HG03025 (cell line): ENCODE data around the gene PALLD.

ENCODE experiments used
- ATAC-seq: cut with Tn5 transposase; IDR thresholded peaks from one replicate; pipeline ENCODE4 v1.9.1; 2021; ENCODE audit warnings: mild to moderate bottlenecking, moderate library complexity; ENCODE audit not compliant: unreplicated experiment, low FRiP score

PALLD gene

DNA sequence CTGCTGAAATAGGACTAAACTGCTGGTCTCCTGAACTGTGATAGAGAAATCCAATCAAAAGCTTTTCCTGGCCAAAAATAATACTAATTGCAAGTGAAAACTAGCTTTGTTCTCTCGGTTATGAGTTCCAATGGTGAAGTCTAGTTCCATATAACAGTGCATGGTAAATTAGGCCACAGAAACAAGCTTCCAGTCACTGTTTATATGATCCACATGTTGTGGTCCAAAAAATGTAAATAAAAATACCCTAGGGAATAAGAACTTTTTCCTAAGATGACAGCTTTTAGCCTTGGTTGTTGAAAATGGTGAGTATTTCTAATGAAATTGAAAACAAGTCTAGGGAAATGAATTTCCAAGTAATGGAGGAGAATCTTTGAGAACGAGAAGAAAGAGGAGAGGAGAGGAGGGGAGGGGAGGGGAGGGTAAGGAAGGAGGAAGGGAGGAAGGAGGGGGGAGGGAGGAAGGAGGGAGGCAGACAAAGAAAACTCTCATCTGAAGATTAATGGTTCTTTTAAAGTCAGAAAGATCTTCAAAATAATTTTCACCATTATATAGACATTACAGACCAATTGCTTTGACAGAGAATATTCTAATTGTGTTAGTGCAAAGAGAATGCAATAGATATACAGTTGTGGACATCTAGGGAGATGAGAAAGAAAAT is 26.1 kb downstream of the PALLD start:
- ATAC-seq = no peak

DNA sequence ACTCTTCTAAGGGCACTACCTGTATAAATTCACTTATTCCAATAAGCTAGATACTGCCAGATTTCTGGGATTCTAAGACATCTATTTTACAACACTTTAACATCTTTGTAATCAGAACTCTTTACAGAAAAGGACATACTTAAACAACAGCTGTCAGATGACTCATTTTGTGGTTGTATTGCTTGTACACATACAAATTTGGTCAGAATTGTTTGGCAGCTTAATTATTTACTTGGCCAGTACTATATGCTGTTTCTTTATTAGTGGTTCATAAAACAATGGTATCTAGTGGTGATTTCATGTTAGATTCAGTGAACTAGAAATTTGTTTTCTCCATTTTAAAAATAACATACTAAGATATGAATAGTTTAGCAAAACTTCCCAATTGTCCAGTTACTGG is 27.2 kb downstream of the PALLD start:
- no peak for ATAC-seq

GRCh38 chr4:168524897-168525296 is 28.0 kb downstream of the PALLD start:
- ATAC-seq = no peak

DNA sequence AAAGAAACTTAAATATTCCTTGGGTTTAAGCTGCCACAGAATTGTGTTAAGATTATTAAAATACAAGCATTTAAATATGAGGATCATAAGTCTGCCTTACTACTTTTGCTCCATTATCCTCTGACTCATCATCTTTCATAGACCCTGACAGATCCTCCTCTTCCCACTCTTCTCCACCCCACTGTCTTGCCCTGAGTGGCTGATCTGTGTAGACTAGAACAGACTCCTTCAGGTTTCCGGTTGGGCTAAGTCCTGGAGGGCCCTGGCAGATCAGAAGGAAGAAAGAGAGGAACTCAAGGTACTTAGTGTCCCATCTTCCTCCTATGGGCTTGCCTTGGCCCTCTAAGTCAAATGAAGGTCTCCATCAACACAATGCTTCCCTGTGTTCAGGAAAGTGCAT is 30.7 kb downstream of the PALLD start:
- ATAC-seq = no peak

- ATAC-seq = no peak
Measured at GRCh38 chr4:168528131-168528949, 31.5 kb downstream of the PALLD start.

GRCh38 chr4:168529257-168529656 is 32.4 kb downstream of the PALLD start:
- ATAC-seq = no peak

DNA sequence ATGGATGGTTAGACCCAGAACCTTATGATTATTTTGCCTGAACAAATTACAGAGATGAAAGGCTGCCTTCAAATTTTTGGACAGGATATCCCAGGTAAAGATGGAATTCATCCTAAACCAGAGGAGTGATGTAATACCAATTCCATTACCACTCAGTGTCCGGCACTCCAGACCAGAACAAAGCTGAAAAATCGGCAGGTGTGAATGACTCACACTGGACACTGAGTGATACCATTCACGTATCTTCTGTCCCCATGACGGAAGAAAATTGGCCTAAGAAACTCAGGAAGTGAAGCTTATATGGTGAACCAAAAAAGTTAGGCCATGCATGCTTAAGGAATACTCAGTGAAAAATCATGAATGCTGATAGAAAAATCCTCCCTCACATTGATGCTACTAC is 34.5 kb downstream of the PALLD start:
- no peak for ATAC-seq

DNA sequence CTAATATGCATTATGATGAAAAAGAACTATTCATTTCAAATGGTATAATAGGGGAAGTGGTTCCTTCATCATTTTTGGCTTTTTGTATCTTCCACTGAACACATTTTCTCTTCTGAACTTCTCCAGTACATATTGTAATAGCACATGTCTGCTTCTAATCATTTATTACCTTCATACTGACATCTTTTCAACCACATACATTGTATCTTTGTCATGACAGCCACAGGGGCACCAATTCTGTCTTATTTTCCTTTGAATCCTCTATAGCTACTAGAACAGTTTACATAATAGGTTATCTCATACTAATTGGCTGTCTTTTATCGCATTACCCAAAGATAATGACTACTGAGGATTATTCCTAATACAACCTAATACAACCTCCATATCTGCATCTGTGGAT is 37.7 kb downstream of the PALLD start:
- no peak for ATAC-seq

GRCh38 chr4:168535689-168536088 is 38.8 kb downstream of the PALLD start:
- no peak for ATAC-seq

DNA sequence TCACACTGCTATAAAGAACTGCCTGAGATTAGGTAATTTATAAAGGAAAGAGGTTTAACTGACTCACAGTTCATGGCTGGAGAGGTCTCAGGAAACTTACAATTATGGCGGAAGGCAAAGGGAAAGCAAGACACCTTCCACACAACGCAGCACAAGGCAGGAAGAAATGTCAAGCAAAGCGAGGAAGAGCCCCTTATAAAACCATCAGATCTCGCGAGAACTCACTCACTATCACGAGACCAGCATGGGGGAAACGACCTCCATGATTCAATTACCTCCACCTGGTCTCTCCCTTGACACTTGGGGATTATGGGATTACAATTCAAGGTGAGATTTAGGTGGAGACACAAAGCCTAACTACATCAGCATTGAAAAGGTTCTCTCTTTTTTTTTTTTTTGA is 39.6 kb downstream of the PALLD start:
- no peak for ATAC-seq

GRCh38 chr4:168537086-168537485 is 40.2 kb downstream of the PALLD start:
- ATAC-seq = no peak

- ATAC-seq = no peak
Measured at GRCh38 chr4:168537571-168537970, 40.7 kb downstream of the PALLD start.

GRCh38 chr4:168538632-168539031 is 41.8 kb downstream of the PALLD start:
- ATAC-seq = no peak

DNA sequence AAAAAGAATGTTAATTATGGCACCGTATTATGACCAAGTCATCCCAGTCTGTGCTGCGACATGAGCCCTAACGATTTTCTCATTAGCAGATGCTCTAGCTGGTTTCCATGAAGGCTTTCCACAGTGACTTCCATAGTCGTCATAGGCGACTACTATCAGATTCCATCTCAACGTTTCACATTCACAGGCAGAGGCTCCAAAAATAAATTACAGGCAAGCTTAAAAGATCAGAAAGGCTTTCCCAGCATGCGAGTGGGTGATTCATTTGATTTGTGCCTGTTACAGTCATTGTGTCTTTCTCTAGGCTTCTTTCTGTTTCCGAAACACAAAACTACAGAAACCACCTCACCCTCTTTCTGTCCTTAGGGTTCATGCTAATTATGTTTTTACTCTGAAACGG is 43.2 kb downstream of the PALLD start:
- no peak for ATAC-seq

DNA sequence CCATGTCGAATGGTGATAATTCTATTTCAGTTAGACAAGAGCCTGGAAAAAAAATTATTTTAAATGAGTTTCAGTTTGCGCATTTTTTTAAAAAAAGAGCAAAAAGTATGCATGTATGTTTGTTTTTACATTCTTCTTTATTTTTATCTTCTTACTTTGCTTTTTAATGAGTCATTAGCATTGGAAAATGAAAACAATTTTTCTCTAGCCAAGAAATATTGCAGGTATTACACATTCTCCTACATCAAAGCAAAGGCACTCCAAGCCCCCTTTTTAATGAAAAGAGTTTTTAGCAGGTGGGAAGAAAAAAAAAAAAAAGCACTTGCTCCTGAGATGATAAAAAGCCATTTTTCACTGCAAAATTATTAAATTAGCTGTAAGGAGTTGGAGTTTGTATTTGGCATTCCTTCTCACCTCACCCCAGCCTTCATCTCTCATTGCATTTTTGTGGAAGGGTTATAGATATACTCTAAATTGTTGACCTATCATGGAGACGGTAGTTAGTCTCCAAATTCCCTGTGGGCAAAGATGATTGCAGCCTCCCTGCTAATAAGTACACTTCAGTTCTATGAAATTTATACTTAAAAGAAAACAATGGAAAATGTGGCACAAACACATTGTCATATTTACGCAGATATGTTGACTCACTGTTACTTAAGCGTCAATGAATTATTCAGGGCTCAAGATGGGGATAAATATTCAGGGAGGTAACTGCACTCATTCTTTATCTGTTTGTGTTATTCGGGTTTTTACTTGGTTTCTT is 43.8 kb downstream of the PALLD start:
- no peak for ATAC-seq

DNA sequence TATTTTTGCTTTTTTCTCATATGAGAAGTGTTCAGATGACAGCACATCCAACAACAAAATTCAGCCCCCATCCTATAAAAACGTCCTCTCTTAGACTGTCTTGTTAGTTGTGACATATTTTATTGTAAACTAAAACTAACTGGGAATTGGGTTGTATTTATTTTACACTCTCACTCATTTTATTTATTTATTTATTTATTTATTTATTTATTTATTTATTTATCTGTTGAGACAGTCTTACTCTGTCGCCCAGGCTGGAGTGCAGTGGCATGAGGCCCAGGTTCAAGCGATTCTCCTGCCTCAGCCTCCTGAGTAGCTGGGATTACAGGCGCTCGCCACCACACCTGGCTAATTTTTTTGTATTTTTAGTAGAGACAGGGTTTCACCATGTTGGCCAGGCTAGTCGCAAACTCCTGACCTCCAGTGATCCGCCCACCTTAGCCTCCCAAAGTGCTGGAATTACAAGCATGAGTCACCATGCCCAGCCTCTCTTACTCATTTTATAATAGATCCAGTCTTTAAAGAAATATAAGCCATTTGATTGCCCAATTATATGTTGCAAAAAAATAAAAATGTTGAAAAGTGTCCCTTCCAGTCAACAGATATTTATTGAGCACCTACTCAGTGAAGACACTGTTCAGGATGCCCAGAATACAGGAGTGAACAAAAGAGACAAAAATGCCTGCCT is 44.6 kb downstream of the PALLD start:
- ATAC-seq = no peak

- ATAC-seq = no peak
Measured at GRCh38 chr4:168549143-168549542, 52.3 kb downstream of the PALLD start.

- ATAC-seq = no peak
Measured at GRCh38 chr4:168550064-168550766, 53.4 kb downstream of the PALLD start.

DNA sequence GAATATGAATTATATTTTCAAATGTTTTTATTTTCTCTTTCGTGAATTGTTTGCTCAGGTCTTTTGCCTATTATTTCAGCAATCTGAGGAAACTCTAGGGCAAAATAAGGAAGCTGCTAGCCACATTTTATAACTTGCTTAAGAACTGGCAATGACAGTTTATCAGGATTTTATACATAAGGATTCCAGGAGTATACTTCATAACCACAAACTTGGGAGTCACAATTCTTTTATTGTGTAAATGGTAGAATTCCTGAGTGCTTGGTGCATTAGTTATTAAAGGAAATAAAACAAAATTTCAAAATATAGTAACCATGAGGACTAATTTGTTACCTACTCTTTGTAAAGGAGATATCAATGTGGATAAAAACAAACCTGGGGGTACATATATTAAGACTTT is 54.4 kb downstream of the PALLD start:
- no peak for ATAC-seq

DNA sequence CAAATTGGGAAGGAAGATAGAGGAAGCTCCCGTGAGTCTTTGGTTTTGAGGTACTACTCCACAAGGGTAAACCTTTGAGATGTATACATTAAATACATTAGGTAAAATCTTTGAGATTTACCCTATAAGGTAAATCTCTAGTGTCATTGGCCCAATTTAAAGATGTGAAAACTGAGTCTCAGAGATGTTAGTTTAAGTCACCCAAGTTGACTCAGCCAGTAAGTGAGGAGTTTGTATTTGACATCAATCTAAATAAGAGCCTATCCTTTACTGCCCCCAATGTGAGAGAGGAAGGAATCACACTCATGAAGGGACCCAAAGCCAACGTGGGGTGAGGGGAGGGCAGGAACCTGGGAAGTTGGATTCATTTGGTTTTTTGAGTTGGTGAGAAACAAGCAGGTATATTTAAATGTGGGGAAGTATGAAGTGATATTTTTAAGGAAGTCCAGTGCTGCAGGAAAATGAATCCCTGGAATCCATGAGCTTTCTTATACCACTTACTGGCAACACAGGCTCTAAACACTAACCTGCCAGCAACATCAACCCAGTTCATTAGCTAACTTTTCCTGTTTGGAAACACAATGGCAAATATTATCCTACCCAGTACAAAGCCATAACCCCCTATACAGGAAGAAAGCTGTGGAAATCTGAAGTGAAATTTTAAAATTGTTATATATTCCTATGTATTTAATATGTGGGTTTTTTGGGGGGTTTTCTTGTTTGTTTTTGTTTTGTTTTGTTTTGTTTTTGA is 55.3 kb downstream of the PALLD start:
- no peak for ATAC-seq
